ENCODE data around the gene ZNF862. TPM values are rescaled to one million over a fixed set of nuclear protein-coding genes. Genes with fewer than 3 reads are reported as not detected.

ZNF862 gene
- polyA plus RNA-seq, 3 donors, result 17.9 to 27.8 (median 27.3) TPM

DNA sequence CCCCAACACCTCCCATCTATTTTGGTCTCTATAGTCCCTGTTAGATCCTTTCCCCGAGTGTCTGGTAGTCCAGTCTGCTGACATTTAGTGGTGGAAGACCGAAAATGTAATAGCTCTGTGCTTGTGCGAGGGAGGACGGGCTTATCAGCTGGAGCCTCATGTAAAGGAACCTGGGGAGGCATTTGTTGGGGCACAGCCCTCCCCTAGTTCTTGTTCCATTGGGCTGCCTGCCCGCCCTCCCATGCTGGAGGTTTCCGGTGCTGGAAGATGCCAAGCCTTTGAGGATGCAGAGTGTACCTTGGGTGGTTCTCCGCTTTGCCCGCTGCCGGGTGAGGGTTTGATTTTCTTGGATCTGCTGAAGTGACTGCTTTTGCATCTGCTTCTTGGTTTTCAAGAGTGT lies 5.4 kb downstream of the ZNF862 start:
- no peak for DNase-seq

DNA sequence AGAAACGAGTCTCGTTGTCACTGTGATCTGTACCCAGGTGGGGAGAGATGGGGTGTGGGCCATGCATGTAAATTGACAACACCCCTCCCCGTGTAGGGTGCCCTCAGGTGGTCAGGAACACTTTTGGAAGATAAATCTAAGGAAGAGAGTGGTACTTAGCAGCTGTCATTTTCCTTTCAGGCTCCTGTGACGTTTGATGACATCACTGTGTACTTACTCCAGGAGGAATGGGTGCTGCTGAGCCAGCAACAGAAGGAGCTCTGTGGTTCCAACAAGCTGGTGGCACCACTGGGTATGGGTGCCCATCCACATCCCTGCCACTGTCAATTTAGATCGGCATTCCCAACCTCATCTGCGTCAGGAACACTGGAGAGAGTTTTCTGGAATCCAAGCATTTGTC lies 6.3 kb downstream of the ZNF862 start:
- DNase-seq, result no peak

DNA sequence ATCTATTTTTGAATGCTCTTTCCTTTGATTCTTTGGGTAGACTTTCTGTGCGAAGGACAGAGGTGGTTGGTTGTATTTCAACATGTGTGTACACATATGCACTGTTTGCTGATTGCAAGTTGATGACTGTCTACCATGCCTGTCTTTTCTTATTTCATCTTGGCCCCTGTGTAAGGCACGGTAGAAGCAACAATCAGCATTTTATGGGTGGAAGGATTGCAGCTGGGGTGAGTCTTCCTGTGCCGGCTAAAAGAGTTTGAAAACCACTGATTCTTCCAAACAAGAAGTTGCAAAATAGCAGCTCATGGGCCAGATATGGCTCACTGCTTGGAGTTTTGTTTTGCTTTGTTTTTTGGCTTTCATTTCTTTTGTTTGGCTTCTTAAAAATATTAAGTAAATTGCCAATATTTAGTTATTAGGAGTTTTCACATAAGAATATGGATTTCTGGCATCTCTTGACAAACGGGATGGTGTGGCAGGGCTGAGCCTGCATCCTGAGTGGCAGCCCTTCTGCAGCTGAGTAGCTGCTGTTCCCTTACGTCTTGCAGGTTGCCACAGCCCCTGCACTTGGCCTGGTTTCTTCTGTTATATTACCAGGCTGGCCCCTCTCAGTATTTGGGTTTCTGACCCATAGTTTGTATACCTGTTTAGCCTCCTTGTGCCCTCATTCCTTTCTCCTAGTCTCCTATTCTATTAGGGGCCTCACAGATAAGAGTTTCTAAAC lies 7.2 kb downstream of the ZNF862 start:
- no peak for DNase-seq

DNA sequence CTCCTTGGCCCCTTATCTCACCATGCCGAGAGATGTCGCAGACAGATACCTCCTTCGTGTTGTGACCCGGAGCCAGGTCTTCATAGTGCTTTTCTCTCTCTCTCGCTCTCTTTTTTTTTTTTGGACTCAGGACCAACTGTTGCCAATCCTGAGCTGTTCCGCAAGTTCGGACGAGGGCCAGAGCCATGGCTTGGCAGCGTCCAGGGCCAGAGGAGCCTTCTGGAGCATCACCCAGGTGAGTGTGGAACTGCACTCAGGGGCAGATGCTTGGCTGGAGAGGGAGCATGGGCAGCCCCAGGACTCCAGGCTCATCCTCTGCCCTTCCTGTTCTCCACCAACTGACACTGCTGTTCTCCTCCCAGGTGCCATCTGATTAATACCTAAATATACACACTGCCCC lies 7.8 kb downstream of the ZNF862 start:
- no peak for DNase-seq

DNA sequence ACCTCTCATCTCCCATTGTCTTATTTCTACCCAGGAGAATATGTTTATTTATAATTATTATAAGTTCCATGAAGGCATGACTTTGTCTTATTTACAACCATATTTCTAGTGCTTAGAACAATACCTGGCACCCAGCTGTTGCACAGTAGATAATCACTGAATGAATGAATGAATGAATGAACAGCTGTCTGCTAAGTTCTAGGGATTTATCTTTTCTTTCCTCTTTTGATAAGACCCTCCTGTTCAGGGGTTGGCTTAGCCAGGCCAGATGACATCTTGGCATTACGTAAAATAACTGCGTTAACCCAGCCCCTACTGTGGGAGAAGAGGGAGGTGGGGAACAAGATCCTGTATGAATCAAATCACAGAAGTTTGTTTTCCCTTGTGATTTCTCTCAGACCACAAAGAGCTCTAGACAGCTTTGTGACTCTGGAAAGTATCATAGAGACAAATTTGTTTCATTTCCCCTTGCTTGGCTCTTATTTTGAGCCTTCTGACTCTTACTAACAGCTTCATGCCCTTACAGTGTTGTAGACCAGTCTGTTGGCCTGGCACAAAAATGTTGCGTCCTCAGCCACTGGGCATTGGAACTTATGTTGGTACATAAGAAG lies 8.4 kb downstream of the ZNF862 start:
- no peak for DNase-seq

DNA sequence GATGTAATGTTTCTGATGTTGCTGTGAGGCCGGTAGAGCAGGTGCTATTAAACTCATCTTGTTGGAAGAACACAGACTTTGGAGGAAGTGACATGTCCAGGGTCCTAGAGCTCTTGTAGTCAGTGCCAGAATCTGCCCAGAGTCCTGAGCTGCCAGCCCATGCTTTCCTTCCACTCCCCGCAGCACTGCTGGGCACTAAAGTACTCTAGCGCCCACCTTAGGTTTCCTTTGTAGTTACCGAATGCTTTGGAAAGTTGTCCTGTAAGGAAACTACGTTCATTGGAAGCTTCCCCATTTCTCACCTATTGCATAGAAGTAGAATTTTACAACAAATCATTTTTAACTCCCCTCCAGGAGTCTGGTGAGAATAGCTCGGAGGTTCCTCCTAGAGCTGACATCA lies 11.0 kb downstream of the ZNF862 start:
- DNase-seq, result no peak

DNA sequence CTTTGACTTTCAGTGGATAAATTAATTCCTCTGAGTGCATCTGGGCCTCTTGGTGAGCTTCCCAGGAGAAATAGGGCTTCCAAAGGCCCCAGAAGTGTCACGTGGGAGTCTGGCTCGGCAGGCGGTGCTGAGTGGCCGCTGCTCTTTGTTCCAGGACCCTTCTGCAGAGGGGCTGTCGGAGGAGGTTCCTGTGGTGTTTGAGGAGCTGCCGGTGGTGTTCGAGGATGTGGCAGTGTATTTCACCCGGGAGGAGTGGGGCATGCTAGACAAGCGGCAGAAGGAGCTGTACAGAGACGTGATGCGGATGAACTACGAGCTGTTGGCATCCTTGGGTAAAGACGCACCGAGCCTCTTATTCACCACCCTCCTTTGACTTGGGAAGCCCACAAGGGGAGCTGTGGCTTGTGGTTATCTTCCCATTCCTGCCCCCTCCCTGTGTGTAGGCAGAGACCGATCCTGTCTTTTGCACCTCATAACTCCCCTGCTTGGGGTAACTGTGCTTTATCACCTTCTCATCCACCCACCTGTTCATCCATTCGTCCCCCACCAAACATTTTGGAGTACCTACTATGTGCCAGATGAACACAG lies 11.9 kb downstream of the ZNF862 start:
- DNase-seq, result no peak

DNA sequence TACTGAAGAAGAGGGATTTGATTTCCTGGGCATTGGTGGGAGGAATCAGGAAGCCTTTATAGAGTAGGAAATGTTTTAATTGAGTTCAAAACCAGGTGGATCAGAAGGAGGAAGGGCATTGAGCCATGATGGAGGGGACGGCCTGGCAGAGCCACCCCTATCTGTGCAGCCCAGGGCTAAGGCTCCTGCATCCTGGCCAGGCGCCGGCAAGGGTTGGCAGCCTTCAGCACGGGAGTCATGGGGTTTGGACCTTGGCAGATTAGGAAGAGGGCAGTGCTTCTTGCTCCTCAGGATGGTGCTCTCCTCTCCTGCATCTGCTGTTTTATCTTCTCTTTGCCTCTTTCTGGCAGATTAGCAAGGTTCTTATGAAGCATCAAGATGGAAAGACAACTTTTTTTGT lies 12.5 kb downstream of the ZNF862 start:
- DNase-seq, result no peak

DNA sequence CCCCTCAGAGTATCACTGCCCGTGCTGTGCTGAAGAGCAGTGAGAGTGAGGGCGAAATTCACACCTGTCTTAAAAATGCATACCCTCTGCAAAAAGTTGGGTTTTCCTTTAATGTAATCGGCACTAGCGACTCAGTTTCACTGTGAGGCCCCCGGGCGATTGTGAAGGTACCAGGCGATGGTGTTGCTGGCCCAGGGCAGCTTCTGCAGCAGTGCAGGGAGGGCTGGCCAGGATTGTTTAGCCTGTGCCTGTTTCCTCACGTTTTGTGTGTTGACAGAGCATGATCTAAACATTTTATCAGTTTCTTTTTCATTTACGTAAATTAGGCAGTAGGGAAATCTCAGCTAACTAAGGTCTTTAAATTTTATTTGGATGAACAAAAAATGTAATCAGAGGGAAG lies 13.3 kb downstream of the ZNF862 start:
- no peak for DNase-seq

DNA sequence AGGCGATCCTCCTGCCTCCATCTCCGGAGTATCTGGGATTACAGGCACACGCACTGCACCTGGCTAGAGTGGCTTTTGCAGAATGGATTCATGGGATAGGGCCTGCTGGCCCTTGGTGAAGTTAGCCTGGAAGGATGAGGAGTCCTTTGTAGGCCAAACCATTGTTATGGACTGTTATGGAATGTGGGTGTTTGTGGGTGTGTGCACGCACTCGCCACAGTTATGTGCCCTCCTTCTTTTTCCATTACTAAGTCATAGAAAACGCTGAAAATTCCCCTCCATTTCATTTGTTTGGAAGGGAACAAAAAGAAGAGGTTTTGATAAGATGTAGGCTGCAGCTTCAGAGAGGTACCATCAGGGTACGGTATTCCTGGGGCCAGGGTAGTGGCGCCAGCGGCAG lies 15.0 kb downstream of the ZNF862 start:
- no peak for DNase-seq

DNA sequence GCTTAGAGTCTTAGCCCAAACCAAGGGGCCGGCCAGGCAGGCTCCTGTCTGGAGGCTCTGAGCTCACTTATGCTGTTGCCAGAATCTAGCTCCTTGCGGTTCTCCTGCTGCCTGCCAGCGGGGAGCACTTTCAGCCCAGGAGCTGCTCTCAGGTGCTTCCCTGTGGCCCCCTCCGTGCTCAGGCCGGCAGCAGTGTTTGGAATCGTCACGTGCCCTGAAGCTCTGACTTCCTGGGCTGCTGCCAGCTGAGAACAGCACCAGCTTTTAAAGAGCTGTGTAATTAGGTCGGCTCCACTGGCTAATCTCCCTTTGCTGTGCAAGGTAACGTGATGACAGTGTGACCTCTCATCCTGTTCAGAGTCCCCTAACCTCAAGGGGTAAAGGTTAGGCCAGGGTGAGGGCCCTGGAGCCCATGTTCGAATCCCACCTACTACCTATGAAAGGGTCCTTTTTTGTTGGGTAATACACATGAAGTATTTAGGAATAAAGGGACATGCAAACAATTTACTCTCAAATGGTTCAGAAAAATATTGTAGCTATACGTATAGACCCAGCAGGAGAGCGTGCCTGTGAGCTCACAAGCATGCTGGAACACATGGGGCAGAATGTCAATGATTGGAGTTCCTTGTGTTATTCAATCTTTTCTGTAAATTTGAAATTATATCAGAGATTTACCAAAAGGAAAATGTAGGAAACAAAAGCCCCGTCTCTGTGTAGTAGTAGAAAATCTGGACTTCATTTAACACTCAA lies 16.6 kb downstream of the ZNF862 start:
- DNase-seq, result peak; percentile 54

DNA sequence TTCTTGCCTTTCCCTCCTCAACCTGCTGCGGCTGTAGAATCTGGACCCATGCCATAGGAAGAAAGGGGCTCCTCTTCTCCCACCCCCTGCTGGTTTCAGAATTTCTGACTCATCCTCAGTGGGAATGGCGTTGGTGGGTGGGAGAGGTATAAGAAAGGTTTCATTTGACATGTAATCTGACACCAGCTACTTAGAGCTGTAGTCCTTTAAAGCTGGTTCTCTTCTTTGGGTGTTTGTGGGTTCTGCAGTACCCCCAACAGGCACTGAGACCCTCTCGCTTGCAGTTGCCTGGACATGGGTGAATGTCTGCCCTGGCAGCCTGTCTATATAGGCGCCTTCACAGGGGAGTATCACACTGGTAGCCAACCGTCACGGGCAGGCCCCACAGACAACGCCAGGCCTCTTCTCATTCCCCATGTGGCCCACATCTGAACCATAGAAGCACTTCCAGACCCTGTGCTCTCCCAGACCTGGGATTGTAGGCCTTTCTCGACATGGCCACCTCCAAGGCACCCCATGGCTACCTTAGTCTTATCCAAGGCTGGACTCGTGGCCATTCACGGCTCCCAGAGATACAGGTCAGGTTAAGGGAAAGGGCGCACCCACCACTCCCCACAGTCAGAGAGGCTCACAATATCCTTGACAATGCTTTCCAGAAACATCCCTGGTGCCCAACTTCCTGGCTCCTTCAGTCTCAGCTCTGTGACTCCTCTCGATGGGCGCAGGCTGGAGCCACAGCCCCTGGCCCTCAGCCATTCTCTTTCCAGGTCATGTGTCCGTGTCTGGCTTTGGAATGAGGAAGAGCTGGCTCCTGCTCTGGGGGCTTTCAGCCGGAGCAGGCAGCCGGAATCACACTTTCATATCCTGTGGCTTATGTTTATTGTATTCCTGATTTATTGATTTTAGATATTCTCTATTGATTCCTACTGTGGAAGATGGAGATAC lies 17.5 kb downstream of the ZNF862 start:
- DNase-seq, result peak; percentile 38

DNA sequence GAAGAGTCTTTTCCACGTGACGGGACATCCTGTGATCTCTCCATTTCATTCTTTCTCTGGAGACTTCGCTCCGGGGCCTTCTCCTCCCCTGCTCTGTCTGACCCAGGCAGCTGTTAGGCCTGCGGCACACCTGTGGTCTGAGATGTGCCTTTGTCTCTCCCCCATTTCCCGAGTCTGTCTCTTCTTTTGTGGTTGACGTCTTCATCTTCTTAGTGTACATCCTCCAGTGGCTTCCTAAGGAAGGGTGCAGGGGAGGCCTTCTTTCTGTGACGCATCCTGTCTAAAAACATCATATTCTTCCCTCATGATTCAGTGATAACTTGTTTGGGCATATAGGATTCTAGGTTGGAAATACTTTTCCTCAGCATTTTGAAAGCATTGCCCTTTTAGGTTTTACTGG lies 18.4 kb downstream of the ZNF862 start:
- DNase-seq, result no peak

DNA sequence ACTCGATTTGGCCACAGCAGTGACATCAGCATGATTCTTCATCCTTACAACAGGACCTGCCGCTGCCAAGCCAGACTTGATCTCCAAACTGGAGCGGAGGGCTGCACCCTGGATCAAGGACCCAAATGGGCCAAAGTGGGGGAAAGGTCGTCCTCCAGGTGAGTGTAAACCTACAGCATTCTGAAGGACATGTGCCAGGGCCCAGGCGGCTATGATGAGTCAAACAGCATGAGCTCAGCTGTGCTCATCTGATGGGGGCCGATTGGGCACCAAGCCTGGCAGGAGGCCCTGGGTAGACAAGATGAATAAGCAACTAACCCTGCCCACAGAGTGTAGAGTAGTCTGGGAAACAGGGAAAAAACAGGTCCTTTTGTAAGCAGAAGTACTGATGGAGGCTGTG lies 21.2 kb downstream of the ZNF862 start:
- no peak for DNase-seq

DNA sequence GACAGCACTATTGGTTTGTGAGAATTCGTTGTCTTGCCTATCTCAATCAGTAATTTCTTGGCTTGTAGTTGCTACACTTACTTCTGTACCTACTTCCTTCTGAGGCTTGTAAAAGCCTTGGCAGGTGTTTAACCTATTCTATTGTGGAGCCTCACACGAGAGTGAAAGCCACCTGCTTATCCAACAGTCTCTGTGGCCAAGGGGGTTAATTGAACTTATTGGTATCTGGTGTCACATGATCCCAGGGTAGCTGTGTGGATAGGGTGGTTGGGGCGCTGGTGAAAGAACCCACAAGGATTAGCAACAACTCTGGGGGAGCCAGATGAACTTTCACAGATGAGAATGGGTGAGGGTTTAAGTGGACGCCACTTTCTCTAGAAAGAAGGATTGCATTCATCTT lies 21.7 kb downstream of the ZNF862 start:
- DNase-seq, result no peak

DNA sequence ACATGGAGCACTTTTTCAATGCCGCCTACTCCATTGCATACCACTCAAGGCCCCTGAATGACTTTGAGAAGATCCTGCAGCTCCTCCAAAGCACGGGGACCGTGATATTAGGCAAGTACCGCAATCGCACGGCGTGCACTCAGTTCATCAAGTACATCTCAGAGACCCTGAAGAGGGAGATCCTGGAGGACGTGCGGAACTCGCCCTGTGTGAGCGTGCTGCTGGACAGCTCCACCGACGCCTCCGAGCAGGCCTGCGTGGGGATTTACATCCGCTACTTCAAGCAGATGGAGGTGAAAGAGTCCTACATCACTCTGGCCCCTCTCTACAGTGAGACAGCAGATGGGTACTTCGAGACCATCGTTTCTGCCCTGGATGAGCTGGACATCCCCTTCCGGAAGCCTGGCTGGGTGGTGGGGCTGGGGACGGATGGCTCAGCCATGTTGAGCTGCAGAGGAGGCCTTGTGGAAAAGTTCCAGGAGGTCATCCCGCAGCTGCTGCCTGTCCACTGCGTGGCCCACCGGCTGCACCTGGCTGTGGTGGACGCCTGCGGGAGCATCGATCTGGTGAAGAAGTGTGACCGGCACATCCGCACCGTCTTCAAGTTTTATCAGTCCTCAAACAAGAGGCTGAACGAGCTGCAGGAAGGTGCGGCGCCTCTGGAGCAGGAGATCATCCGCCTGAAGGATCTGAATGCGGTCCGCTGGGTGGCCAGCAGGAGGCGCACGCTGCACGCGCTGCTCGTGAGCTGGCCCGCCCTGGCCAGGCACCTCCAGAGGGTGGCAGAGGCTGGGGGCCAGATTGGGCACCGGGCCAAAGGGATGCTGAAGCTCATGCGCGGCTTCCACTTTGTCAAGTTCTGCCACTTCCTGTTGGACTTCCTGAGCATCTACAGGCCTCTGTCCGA lies 22.9 kb downstream of the ZNF862 start:
- no peak for DNase-seq

DNA sequence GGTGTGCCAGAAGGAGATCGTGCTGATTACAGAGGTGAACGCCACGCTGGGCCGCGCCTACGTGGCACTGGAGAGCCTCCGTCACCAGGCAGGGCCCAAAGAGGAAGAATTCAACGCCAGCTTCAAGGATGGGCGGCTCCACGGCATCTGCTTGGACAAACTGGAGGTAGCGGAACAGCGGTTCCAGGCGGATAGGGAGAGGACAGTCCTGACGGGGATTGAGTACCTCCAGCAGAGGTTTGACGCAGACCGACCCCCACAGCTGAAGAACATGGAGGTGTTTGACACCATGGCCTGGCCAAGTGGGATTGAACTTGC lies 23.5 kb downstream of the ZNF862 start:
- DNase-seq, result no peak

DNA sequence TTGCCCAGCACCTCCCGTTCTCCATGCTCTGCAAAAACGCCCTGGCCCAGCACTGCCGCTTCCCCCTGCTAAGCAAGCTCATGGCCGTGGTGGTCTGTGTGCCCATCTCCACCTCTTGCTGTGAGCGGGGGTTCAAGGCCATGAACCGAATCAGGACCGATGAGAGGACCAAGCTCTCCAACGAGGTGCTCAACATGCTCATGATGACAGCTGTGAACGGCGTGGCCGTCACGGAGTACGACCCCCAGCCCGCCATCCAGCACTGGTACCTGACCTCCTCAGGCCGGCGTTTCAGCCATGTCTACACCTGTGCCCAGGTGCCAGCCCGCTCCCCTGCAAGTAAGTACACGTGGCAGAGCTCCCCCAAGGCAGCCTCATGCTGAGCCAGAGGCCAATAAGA lies 24.0 kb downstream of the ZNF862 start:
- DNase-seq, result no peak

DNA sequence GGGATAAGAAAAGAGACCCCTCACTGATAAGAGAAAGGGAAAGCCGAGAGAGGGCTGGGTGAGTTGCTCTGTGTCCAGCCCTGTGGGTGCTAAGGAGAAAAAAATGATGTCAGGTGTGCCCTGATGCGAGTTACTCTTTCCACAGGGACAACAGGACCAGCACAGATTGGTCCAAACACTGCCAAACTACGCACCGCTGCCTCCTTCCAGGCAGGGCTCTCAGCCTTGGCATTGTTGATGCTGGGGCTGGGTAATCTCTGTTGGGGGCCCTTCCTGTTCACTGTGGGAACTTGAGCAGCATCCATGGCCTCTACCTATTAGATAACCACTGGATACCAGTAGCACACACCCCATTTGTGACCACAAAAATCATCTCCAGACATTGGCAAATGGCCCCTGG lies 25.3 kb downstream of the ZNF862 start:
- no peak for DNase-seq

DNA sequence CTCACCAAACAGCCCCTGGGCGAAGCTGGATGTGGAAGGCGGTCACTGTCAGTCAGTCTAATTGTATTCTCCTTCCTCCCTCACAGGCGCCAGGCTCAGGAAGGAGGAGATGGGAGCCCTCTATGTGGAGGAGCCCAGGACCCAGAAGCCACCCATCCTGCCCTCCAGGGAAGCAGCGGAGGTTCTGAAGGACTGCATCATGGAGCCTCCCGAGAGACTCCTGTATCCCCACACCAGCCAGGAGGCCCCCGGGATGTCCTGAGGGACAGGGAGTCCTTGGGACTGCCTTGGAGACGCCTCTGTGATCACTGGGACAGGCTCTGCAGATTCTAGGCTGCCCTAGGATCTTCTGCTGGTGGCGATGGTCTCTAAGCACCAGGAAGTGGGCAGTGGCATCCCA lies 25.8 kb downstream of the ZNF862 start:
- no peak for DNase-seq

DNA sequence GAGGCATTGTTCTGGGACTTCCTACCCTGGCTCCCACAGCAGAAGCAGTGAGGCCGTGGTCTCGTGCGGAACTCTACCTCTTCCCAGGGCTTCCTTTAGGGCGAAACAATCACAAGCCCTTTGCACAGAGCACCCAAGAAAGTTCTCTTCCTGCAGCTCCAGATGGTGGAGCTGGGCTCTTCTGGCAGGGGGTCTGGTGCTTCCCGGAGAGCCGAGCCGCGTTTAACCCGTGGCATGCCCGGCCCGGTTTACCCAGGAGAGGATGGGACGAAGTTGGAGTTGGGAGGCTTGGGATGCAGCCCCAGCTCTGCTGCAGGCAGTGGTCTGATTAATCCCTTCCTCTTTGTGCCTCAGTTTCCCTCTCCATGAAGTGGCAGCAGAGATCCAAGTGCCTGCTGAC lies 26.6 kb downstream of the ZNF862 start:
- no peak for DNase-seq
